Endodermal cell (in vitro differentiated cells): ENCODE results near the gene POLR2J. TPM values are rescaled to one million over a fixed set of nuclear protein-coding genes. Genes with fewer than 3 reads are reported as not detected.
A peak's percentile ranks its signal among the peaks of the same experiment; 100 is the strongest.

Source experiments
- DNase-seq: peaks from one replicate; pipeline ENCODE4 v3.0.0-alpha.2; 2017
- H3K27ac ChIP-seq: 2 replicates; pipeline ENCODE4 v1.5.1; 2013; ENCODE audit warnings: mild to moderate bottlenecking, low read depth, low read length, moderate library complexity
- H3K27me3 ChIP-seq: 2 replicates; pipeline ENCODE4 v1.6.1; 2013; ENCODE audit warnings: mild to moderate bottlenecking, low read length, moderate library complexity; ENCODE audit not compliant: insufficient read depth, control insufficient read depth, poor library complexity, severe bottlenecking
- H3K36me3 ChIP-seq: 2 replicates; pipeline ENCODE4 v1.7.0; 2013; ENCODE audit warnings: mild to moderate bottlenecking, low read length, moderate library complexity; ENCODE audit not compliant: control insufficient read depth, insufficient read depth
- H3K4me1 ChIP-seq: one replicate; pipeline ENCODE4 v1.7.0; 2013; ENCODE audit warnings: low read length; ENCODE audit not compliant: control insufficient read depth, insufficient read depth
- H3K4me3 ChIP-seq: 2 replicates; pipeline ENCODE4 v1.5.1; 2013; ENCODE audit warnings: mild to moderate bottlenecking, low read length, moderate library complexity
- H3K9ac ChIP-seq: 2 replicates; pipeline ENCODE4 v1.6.1; 2013; ENCODE audit warnings: mild to moderate bottlenecking, low read length, moderate library complexity; ENCODE audit not compliant: poor library complexity, severe bottlenecking; ENCODE audit errors: extremely low read depth
- H3K9me3 ChIP-seq: 2 replicates; pipeline ENCODE4 v1.6.1; 2013; ENCODE audit warnings: mild to moderate bottlenecking, low read length, moderate library complexity; ENCODE audit not compliant: control insufficient read depth
- H3K27ac Mint-ChIP-seq: 2 replicates; pipeline ENCODE4 v1.8.0; 2020; ENCODE audit warnings: mixed read lengths
- H3K27me3 Mint-ChIP-seq: 2 replicates; pipeline ENCODE4 v1.8.0; 2021; ENCODE audit warnings: mild to moderate bottlenecking, mixed read lengths; ENCODE audit not compliant: insufficient read depth
- H3K36me3 Mint-ChIP-seq: 2 replicates; pipeline ENCODE4 v1.8.0; 2020; ENCODE audit warnings: low read depth, mixed read lengths
- H3K4me1 Mint-ChIP-seq: 2 replicates; pipeline ENCODE4 v1.8.0; 2020; ENCODE audit warnings: mixed read lengths
- H3K4me3 Mint-ChIP-seq: 2 replicates; pipeline ENCODE4 v1.8.0; 2020; ENCODE audit warnings: mild to moderate bottlenecking, moderate library complexity, mixed read lengths
- H3K9me3 Mint-ChIP-seq: 2 replicates; pipeline ENCODE4 v1.8.0; 2020; ENCODE audit warnings: mild to moderate bottlenecking, mixed read lengths
- CTCF ChIP-seq: fragments of 200-600 bp; sonication (generic); conservative IDR thresholded peaks from 2 replicates; pipeline ENCODE4 v1.5.0; 2021; ENCODE audit warnings: antibody characterized with exemption, mild to moderate bottlenecking
- WGBS, 2 experiments: methylation state at CpG; one replicate each; pipeline versions ENCODE4 v1.1.5 to v1.1.7; 2013; ENCODE audit warnings: missing lambda C conversion rate in 2 of 2, mixed read lengths in 1 of 2; ENCODE audit not compliant: insufficient coverage in 1 of 2, insufficient read length in 1 of 2; 5-methylcytosine and 5-hydroxymethylcytosine counted together
- total RNA-seq, 2 donors: library from RNA; stranded (reverse); fragmentation: NEBNext Ultra II Directional in 1 of 2; extraction: Animal tissue kit (Norgen Biotek cat#: 25700) in 1 of 2; gene quantifications; 2 replicates in 1 of 2; 3 replicates in 1 of 2; pipeline ENCODE4 v1.2.1, GENCODE V29; 2021

POLR2J gene
- total RNA-seq, 2 donors from 2014 or later, result 48.6 to 59.0 TPM

GRCh38 chr7:102451371-102452054, 27.2 kb downstream of the POLR2J start:
- no peaks in the 10 kb centered on the region for H3K27me3 Mint-ChIP-seq
- Histone ChIP-seq H3K4me1 (no peaks in the 10 kb centered on the region), H3K36me3 (no peaks in the 10 kb centered on the region), H3K27me3 (no peaks in the 10 kb centered on the region), H3K4me3 (no peak overlapping the region), H3K27ac (peak overlapping the region; percentile 8), H3K9ac (no peak overlapping the region), H3K9me3 (no peaks in the 10 kb centered on the region)
- 74 to 89% methylated on average over 12 to 23 of the region's 23 CpGs for WGBS, 2 experiments
- peak; percentile 36 for TF ChIP-seq CTCF
- DNase-seq, result peak; percentile 77
- H3K9me3 Mint-ChIP-seq, result no peaks in the 10 kb centered on the region
- no peak overlapping the region for H3K27ac Mint-ChIP-seq
- no peak overlapping the region for H3K4me3 Mint-ChIP-seq
- H3K36me3 Mint-ChIP-seq, result peaks cover 6% of the 10 kb centered on the region
- no peaks in the 10 kb centered on the region for H3K4me1 Mint-ChIP-seq

- H3K27me3 Mint-ChIP-seq, result no peaks in the 10 kb centered on the region
- Histone ChIP-seq H3K27me3 (no peaks in the 10 kb centered on the region), H3K27ac (no peak overlapping the region), H3K4me1 (no peaks in the 10 kb centered on the region), H3K9ac (no peak overlapping the region), H3K9me3 (no peaks in the 10 kb centered on the region), H3K36me3 (no peaks in the 10 kb centered on the region), H3K4me3 (no peak overlapping the region)
- WGBS, 2 experiments, result 91 to 94% methylated on average over 6 of the region's 6 CpGs
- peaks cover 4% of the 10 kb centered on the region for H3K36me3 Mint-ChIP-seq
- peak; percentile 30 for TF ChIP-seq CTCF
- H3K4me1 Mint-ChIP-seq, result no peaks in the 10 kb centered on the region
- H3K27ac Mint-ChIP-seq, result no peak overlapping the region
- no peak overlapping the region for H3K4me3 Mint-ChIP-seq
- H3K9me3 Mint-ChIP-seq, result no peaks in the 10 kb centered on the region
- DNase-seq, result peak; percentile 50
Observed at GRCh38 chr7:102450242-102450641, 28.5 kb downstream of the POLR2J start.

- H3K4me1 ChIP-seq, result no peaks in the 10 kb centered on the region
- H3K4me3 Mint-ChIP-seq, result no peak overlapping the region
- no peak overlapping the region for H3K4me3 ChIP-seq
- H3K9me3 ChIP-seq, result no peaks in the 10 kb centered on the region
- no peaks in the 10 kb centered on the region for H3K27me3 Mint-ChIP-seq
- WGBS, 2 experiments, result 95 to 98% methylated on average over 13 to 15 of the region's 15 CpGs
- no peaks in the 10 kb centered on the region for H3K4me1 Mint-ChIP-seq
- no peak overlapping the region for H3K27ac Mint-ChIP-seq
- no peak for TF ChIP-seq CTCF
- H3K27ac ChIP-seq, result no peak overlapping the region
- H3K36me3 ChIP-seq, result no peaks in the 10 kb centered on the region
- H3K9ac ChIP-seq, result no peak overlapping the region
- no peaks in the 10 kb centered on the region for H3K27me3 ChIP-seq
- no peak for DNase-seq
- peaks cover 9% of the 10 kb centered on the region for H3K36me3 Mint-ChIP-seq
- no peaks in the 10 kb centered on the region for H3K9me3 Mint-ChIP-seq
Observed at GRCh38 chr7:102449136-102449535, 29.6 kb downstream of the POLR2J start.
